ENCODE results near the gene PSMD11. TPM values are rescaled to one million over a fixed set of nuclear protein-coding genes. Genes with fewer than 3 reads are reported as not detected.
A peak's percentile ranks its signal among the peaks of the same experiment; 100 is the strongest.

Gene PSMD11
- total RNA-seq, 1 experiment from 2014 or later: 169 TPM

DNA sequence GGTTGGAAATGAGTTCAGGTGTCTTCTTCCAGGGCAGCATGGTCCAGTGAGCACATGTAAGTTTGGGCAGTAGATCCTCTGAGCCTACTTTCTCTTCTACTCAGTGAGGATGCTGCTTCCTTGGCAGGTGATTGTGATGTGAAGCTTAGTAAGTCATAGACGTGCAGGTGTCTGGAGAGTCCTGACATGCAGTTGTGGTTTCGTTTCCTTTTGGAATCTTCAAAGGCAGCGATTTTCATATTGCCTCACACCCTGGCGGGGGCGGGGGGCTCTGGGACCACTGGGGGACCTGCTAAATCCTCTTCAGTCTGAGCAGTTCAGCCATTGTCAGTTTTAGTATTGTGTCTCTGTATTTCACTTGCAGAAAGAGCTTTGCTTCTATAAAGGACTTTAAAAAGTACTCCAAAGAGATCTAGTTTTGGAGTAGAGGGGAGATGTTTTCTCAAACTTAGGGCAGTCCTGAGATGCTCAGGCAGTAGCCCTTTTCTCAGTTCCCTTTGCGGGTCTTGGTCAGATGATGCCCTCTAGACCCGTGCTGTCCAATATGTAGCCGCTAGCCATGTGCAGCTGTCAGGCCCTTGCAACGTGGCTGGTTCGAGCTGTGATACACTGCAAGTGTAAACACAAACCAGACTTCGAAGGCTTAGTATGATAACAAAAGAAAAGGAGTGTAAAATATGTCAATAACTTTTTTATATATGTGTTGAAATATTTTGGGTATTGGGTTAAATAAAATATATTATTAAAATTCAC is 38.4 kb downstream of the PSMD11 start:
- no peak overlapping the region for H3K18ac ChIP-seq (ENCODE audit: insufficient read length, low read depth, low read length)
- H3K4me2 ChIP-seq (ENCODE audit: insufficient read depth, insufficient read length, low read length): no peak overlapping the region
- no peak overlapping the region for H3K14ac ChIP-seq (ENCODE audit: insufficient read depth, low read length)
- H3K56ac ChIP-seq (ENCODE audit: insufficient read length, low read depth, low read length): no peak overlapping the region
- H2AFZ ChIP-seq (ENCODE audit: low read length): no peak overlapping the region
- no CpG with 5 or more reads among the region's 11 CpGs for WGBS (ENCODE audit: extremely low coverage, insufficient read length, low lambda C conversion rate)
- no peak overlapping the region for H2AK5ac ChIP-seq (ENCODE audit: insufficient read length, low read length)
- H4K8ac ChIP-seq (replicated peaks; ENCODE audit: insufficient read length, low read depth, low read length): no peak overlapping the region
- H4K20me1 ChIP-seq (ENCODE audit: control insufficient read depth, insufficient read depth, insufficient read length): no peaks in the 10 kb centered on the region
- H3K79me1 ChIP-seq (ENCODE audit: insufficient read depth, low read depth, low read length, poor library complexity, severe bottlenecking): no peaks in the 10 kb centered on the region
- no peak overlapping the region for H3T11ph ChIP-seq (ENCODE audit: low read length)
- no peak overlapping the region for H2BK15ac ChIP-seq (ENCODE audit: low read depth, low read length)
- H4K5ac ChIP-seq (ENCODE audit: insufficient read length, low read depth, low read length): no peak overlapping the region
- H3K27ac ChIP-seq (ENCODE audit: insufficient read length, low read depth, low read length): no peak overlapping the region
- Mint-ChIP-seq H3K27ac (peak overlapping the region in 2 of 3 experiments; percentile 61 to 64; a peak in 2 of 7 replicates), H3K27me3 (ENCODE audit: low read depth) (peaks cover 1% of the 10 kb centered on the region; the same call in 1 of the 2 replicates), H3K36me3 (ENCODE audit: insufficient read depth in 1 of 3, low read depth in 3 of 3) (peaks cover 32 to 48% (median 47%) of the 10 kb centered on the region in 3 experiments; a peak in 6 of 7 replicates), H3K4me1 (peaks cover 39 to 49% of the 10 kb centered on the region in 2 experiments), H3K9me3 (no peaks in the 10 kb centered on the region; a peak in 1 of 5 replicates), H3K4me3 (no peak overlapping the region)
- H3K4me1 ChIP-seq (ENCODE audit: insufficient read depth, low read length): peaks cover 5% of the 10 kb centered on the region; the same call in 1 of the 2 replicates
- no peaks in the 10 kb centered on the region for H3K9me3 ChIP-seq (ENCODE audit: control insufficient read depth, low read depth, low read length)
- TF ChIP-seq, protein P1, sequence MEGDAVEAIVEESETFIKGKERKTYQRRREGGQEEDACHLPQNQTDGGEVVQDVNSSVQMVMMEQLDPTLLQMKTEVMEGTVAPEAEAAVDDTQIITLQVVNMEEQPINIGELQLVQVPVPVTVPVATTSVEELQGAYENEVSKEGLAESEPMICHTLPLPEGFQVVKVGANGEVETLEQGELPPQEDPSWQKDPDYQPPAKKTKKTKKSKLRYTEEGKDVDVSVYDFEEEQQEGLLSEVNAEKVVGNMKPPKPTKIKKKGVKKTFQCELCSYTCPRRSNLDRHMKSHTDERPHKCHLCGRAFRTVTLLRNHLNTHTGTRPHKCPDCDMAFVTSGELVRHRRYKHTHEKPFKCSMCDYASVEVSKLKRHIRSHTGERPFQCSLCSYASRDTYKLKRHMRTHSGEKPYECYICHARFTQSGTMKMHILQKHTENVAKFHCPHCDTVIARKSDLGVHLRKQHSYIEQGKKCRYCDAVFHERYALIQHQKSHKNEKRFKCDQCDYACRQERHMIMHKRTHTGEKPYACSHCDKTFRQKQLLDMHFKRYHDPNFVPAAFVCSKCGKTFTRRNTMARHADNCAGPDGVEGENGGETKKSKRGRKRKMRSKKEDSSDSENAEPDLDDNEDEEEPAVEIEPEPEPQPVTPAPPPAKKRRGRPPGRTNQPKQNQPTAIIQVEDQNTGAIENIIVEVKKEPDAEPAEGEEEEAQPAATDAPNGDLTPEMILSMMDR (conservative IDR thresholded peaks at IDR 0.05): no peak
- H3K23ac ChIP-seq (ENCODE audit: insufficient read length, low read depth, low read length): no peak overlapping the region
- H3K27me3 ChIP-seq (ENCODE audit: insufficient read depth, low read length): no peaks in the 10 kb centered on the region
- H4K91ac ChIP-seq (ENCODE audit: insufficient read length, low read depth, low read length): no peak overlapping the region
- H2BK120ac ChIP-seq (ENCODE audit: low read depth, low read length, poor library complexity, severe bottlenecking): no peak overlapping the region
- H2BK12ac ChIP-seq (ENCODE audit: insufficient read length, low read depth, low read length): no peak overlapping the region
- H3K4ac ChIP-seq (ENCODE audit: low read depth, low read length): no peak overlapping the region
- H3K79me2 ChIP-seq (ENCODE audit: insufficient read depth, low read length): no peaks in the 10 kb centered on the region
- H3K9ac ChIP-seq (ENCODE audit: extremely low read depth, insufficient read length, low read length): no peak overlapping the region
- no peak overlapping the region for H2BK5ac ChIP-seq (ENCODE audit: insufficient read length, low read length)
- no peak overlapping the region for H2BK20ac ChIP-seq (ENCODE audit: low read depth, low read length, poor library complexity, severe bottlenecking)
- no peak for DNase-seq
- peaks cover 8% of the 10 kb centered on the region for H3K23me2 ChIP-seq (ENCODE audit: insufficient read length, low read depth, low read length, poor library complexity, severe bottlenecking)
